ENCODE results near the gene C5orf52. TPM values are rescaled to one million over a fixed set of nuclear protein-coding genes. Genes with fewer than 3 reads are reported as not detected.
A peak's percentile ranks its signal among the peaks of the same experiment; 100 is the strongest.
"Not testable (repeated sequence)": the region's sequence is repeated elsewhere in the genome, so short reads cannot be mapped to it uniquely, and the experiment has no call there.

C5orf52 gene
- total and polyA plus RNA-seq, 4 experiments from 2014 or later = not detected

GRCh38 chr5:157674351-157674750 lies 3.0 kb downstream of the C5orf52 start:
- intact Hi-C loops (cut with micrococcal nuclease); H3K36me3 Mint-ChIP-seq; H3K4me3 Mint-ChIP-seq; H3K27me3 ChIP-seq (ENCODE audit: insufficient read depth, low read length); H3K4me3 ChIP-seq (ENCODE audit: low read length in 2 of 2); H3K36me3 ChIP-seq (ENCODE audit: insufficient read depth, low read length); DNase-seq; H3K27ac Mint-ChIP-seq; H3K9me3 ChIP-seq (ENCODE audit: control insufficient read depth in 1 of 2, low read length in 2 of 2); H3K27me3 Mint-ChIP-seq; H3K9me3 Mint-ChIP-seq; POLR2A ChIA-PET (ENCODE audit: partially characterized antibody); H3K27ac ChIP-seq (ENCODE audit: low read depth, low read length): not testable (repeated sequence)
- peaks cover 12 to 27% (median 21%) of the 10 kb centered on the region in 4 donors for H3K4me1 Mint-ChIP-seq
- peaks cover 13% of the 10 kb centered on the region for H3K4me1 ChIP-seq (ENCODE audit: insufficient read depth, low read length)
- CTCF ChIA-PET (ENCODE audit: partially characterized antibody) = interaction anchor here (1.1 to 1.7 kb wide), 3 partner anchors 16 to 242 kb away, joined by 3 to 4 read pairs (median 3); no protein-coding TSS in a partner anchor

GRCh38 chr5:157677931-157678330 lies 6.6 kb downstream of the C5orf52 start:
- H3K4me1 Mint-ChIP-seq = no peaks in the 10 kb centered on the region

GRCh38 chr5:157679801-157680200 lies 8.5 kb downstream of the C5orf52 start:
- intact Hi-C loops (cut with micrococcal nuclease) = no loop called here
- DNase-seq = no peak
- Mint-ChIP-seq H3K36me3 (no peaks in the 10 kb centered on the region), H3K27me3 (no peaks in the 10 kb centered on the region), H3K9me3 (peaks cover 0 to 2% (median 0%) of the 10 kb centered on the region in 8 donors), H3K4me3 (no peak overlapping the region), H3K27ac (peak overlapping the region in 1 of 7 donors; percentile 79), H3K4me1 (no peaks in the 10 kb centered on the region)
- Histone ChIP-seq H3K36me3 (ENCODE audit: insufficient read depth, low read length) (no peaks in the 10 kb centered on the region), H3K27me3 (ENCODE audit: insufficient read depth, low read length) (no peaks in the 10 kb centered on the region), H3K4me1 (ENCODE audit: insufficient read depth, low read length) (no peaks in the 10 kb centered on the region), H3K27ac (ENCODE audit: low read depth, low read length) (no peak overlapping the region), H3K9me3 (ENCODE audit: control insufficient read depth in 1 of 2, low read length in 2 of 2) (no peaks in the 10 kb centered on the region), H3K4me3 (ENCODE audit: low read length in 2 of 2) (no peak overlapping the region)
- CTCF ChIA-PET (ENCODE audit: partially characterized antibody) = interaction anchor here (1.2 kb wide), 1 partner anchor 13 kb away, joined by 4 read pairs; no protein-coding TSS in a partner anchor
- POLR2A ChIA-PET (ENCODE audit: partially characterized antibody) = no interaction called here

More at GRCh38 chr5:157677931-157678330, 6.6 kb downstream of the C5orf52 start:
- Mint-ChIP-seq H3K9me3 (peaks cover 0 to 2% (median 0%) of the 10 kb centered on the region in 8 donors), H3K27me3 (no peaks in the 10 kb centered on the region), H3K4me3 (no peak overlapping the region), H3K36me3 (no peaks in the 10 kb centered on the region), H3K27ac (no peak overlapping the region)
- no peaks in the 10 kb centered on the region for H3K4me1 ChIP-seq (ENCODE audit: insufficient read depth, low read length)
- H3K27ac ChIP-seq (ENCODE audit: low read depth, low read length) = no peak overlapping the region
- intact Hi-C loops (cut with micrococcal nuclease) = no loop called here
- no peak for DNase-seq
- POLR2A ChIA-PET (ENCODE audit: partially characterized antibody) = no interaction called here
- H3K36me3 ChIP-seq (ENCODE audit: insufficient read depth, low read length) = no peaks in the 10 kb centered on the region
- no peaks in the 10 kb centered on the region for H3K9me3 ChIP-seq (ENCODE audit: control insufficient read depth in 1 of 2, low read length in 2 of 2)
- CTCF ChIA-PET (ENCODE audit: partially characterized antibody) = no interaction called here
- H3K4me3 ChIP-seq (ENCODE audit: low read length in 2 of 2) = no peak overlapping the region
- H3K27me3 ChIP-seq (ENCODE audit: insufficient read depth, low read length) = no peaks in the 10 kb centered on the region

- ChIA-PET POLR2A (ENCODE audit: partially characterized antibody) (no interaction called here), CTCF (ENCODE audit: partially characterized antibody) (interaction anchor here (1.2 kb wide), 1 partner anchor 12 kb away, joined by 4 read pairs; no protein-coding TSS in a partner anchor)
- no peaks in the 10 kb centered on the region for H3K9me3 Mint-ChIP-seq
- intact Hi-C loops (cut with micrococcal nuclease) = no loop called here
- H3K36me3 Mint-ChIP-seq = no peaks in the 10 kb centered on the region
- H3K4me1 Mint-ChIP-seq = no peaks in the 10 kb centered on the region
- no peaks in the 10 kb centered on the region for H3K27me3 ChIP-seq (ENCODE audit: insufficient read depth, low read length)
- no peaks in the 10 kb centered on the region for H3K36me3 ChIP-seq (ENCODE audit: insufficient read depth, low read length)
- H3K4me3 ChIP-seq (ENCODE audit: low read length in 2 of 2) = no peak overlapping the region
- no peaks in the 10 kb centered on the region for H3K4me1 ChIP-seq (ENCODE audit: insufficient read depth, low read length)
- H3K27ac Mint-ChIP-seq = peak overlapping the region in 1 of 7 donors; percentile 79
- DNase-seq = no peak
- no peaks in the 10 kb centered on the region for H3K27me3 Mint-ChIP-seq
- no peaks in the 10 kb centered on the region for H3K9me3 ChIP-seq (ENCODE audit: control insufficient read depth in 1 of 2, low read length in 2 of 2)
- no peak overlapping the region for H3K27ac ChIP-seq (ENCODE audit: low read depth, low read length)
- no peak overlapping the region for H3K4me3 Mint-ChIP-seq
Measured at GRCh38 chr5:157680239-157680638, 8.9 kb downstream of the C5orf52 start.

GRCh38 chr5:157681048-157681447 lies 9.7 kb downstream of the C5orf52 start:
- Mint-ChIP-seq H3K4me3 (no peak overlapping the region), H3K27me3 (no peaks in the 10 kb centered on the region), H3K36me3 (no peaks in the 10 kb centered on the region), H3K9me3 (no peaks in the 10 kb centered on the region), H3K4me1 (no peaks in the 10 kb centered on the region), H3K27ac (no peak overlapping the region)
- no peaks in the 10 kb centered on the region for H3K27me3 ChIP-seq (ENCODE audit: insufficient read depth, low read length)
- no peaks in the 10 kb centered on the region for H3K36me3 ChIP-seq (ENCODE audit: insufficient read depth, low read length)
- POLR2A ChIA-PET (ENCODE audit: partially characterized antibody) = no interaction called here
- H3K9me3 ChIP-seq (ENCODE audit: control insufficient read depth in 1 of 2, low read length in 2 of 2) = no peaks in the 10 kb centered on the region
- intact Hi-C loops (cut with micrococcal nuclease) = no loop called here
- DNase-seq = no peak
- CTCF ChIA-PET (ENCODE audit: partially characterized antibody) = interaction anchor here (0.7 to 1.7 kb wide), 5 partner anchors 9 to 263 kb away, joined by 3 to 10 read pairs (median 4); no protein-coding TSS in a partner anchor
- H3K27ac ChIP-seq (ENCODE audit: low read depth, low read length) = no peak overlapping the region
- no peak overlapping the region for H3K4me3 ChIP-seq (ENCODE audit: low read length in 2 of 2)
- no peaks in the 10 kb centered on the region for H3K4me1 ChIP-seq (ENCODE audit: insufficient read depth, low read length)

- Histone ChIP-seq H3K4me1 (ENCODE audit: insufficient read depth, low read length) (no peaks in the 10 kb centered on the region), H3K27ac (ENCODE audit: low read depth, low read length) (no peak overlapping the region), H3K4me3 (ENCODE audit: low read length in 2 of 2) (no peak overlapping the region), H3K27me3 (ENCODE audit: insufficient read depth, low read length) (no peaks in the 10 kb centered on the region), H3K36me3 (ENCODE audit: insufficient read depth, low read length) (no peaks in the 10 kb centered on the region), H3K9me3 (ENCODE audit: control insufficient read depth in 1 of 2, low read length in 2 of 2) (no peaks in the 10 kb centered on the region)
- DNase-seq = no peak
- Mint-ChIP-seq H3K4me1 (no peaks in the 10 kb centered on the region), H3K9me3 (no peaks in the 10 kb centered on the region), H3K4me3 (no peak overlapping the region), H3K36me3 (no peaks in the 10 kb centered on the region), H3K27ac (no peak overlapping the region), H3K27me3 (no peaks in the 10 kb centered on the region)
- ChIA-PET POLR2A (ENCODE audit: partially characterized antibody) (no interaction called here), CTCF (ENCODE audit: partially characterized antibody) (interaction anchor here (1.1 to 1.7 kb wide), 4 partner anchors 8 to 36 kb away, joined by 3 to 10 read pairs (median 4); partner anchors contain the start of gene C5orf52)
- intact Hi-C loops (cut with micrococcal nuclease) = no loop called here
Measured at GRCh38 chr5:157682257-157682656, 10.9 kb downstream of the C5orf52 start.

- POLR2A ChIA-PET (ENCODE audit: partially characterized antibody); H3K4me3 ChIP-seq (ENCODE audit: low read length in 2 of 2); H3K27ac ChIP-seq (ENCODE audit: low read depth, low read length); CTCF ChIA-PET (ENCODE audit: partially characterized antibody); DNase-seq; H3K9me3 ChIP-seq (ENCODE audit: control insufficient read depth in 1 of 2, low read length in 2 of 2); H3K9me3 Mint-ChIP-seq; H3K27ac Mint-ChIP-seq; H3K4me3 Mint-ChIP-seq; H3K27me3 ChIP-seq (ENCODE audit: insufficient read depth, low read length); H3K36me3 ChIP-seq (ENCODE audit: insufficient read depth, low read length); H3K36me3 Mint-ChIP-seq; H3K4me1 ChIP-seq (ENCODE audit: insufficient read depth, low read length); intact Hi-C loops (cut with micrococcal nuclease); H3K27me3 Mint-ChIP-seq; H3K4me1 Mint-ChIP-seq: not testable (repeated sequence)
Measured at GRCh38 chr5:157686276-157687197, 15.2 kb downstream of the C5orf52 start.

Data from CD4-positive, alpha-beta memory T cell (primary cell).